ENCODE results near the gene CDCA7. TPM values are rescaled to one million over a fixed set of nuclear protein-coding genes. Genes with fewer than 3 reads are reported as not detected.

CDCA7 gene
- total and polyA plus RNA-seq, 3 donors from 2014 or later: 10.8 to 14.6 (median 10.8) TPM

DNA sequence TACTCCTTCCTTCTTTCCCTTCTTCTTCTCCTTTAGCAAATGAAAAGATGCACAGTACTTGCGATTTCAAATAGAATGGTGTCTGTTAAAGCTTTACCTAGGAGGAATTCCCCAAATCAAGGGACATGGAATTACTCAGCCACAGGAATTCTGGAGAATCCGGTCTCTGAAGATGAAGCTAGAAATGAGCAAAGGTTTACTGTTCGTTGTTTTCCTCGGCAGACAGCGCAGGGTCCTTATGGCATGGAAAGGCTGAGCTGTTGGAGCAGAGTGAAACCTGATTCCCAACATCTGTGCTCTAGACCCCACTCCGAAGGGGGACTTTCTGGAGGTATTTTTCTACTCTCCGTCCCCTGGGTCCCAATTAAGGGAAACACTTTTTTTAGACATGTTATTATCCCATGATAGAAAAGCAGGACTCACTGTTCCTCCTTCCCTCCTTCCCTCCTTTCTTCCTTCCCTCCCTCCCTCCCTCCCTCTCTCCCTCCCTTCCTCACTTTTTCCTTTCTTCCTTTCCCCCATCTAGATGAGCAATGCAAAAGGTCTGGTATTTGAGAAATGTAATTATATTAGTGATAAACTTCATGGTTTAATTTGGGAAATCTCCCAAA, 47.1 kb downstream of the CDCA7 start:
- Histone ChIP-seq H3K36me3 (ENCODE audit: low read depth, missing control alignments) (no peaks in the 10 kb centered on the region), H3K4me1 (no peaks in the 10 kb centered on the region), H3K27me3 (no peaks in the 10 kb centered on the region), H3K9me3 (no peaks in the 10 kb centered on the region), H3K27ac (peak overlapping the region in 1 of 2 donors; percentile 72), H3K4me3 (peak overlapping the region in 1 of 2 donors; percentile 6)
- TF ChIP-seq POLR2A (IDR thresholded peaks at IDR 0.05) (no peak), CTCF (IDR thresholded peaks at IDR 0.05) (no peak)
- intact Hi-C loops (cut with DNase I; ENCODE audit: low total_unique reads): no loop called here
- WGBS, 2 donors: 3% methylated on average over 7 of the region's 7 CpGs
- DNase-seq: no peak

GRCh38 chr2:173402405-173402974, 47.8 kb downstream of the CDCA7 start:
- Histone ChIP-seq H3K4me3 (peak overlapping the region in 1 of 2 donors; percentile 6), H3K27ac (peak overlapping the region in 1 of 2 donors; percentile 72), H3K27me3 (no peaks in the 10 kb centered on the region), H3K9me3 (no peaks in the 10 kb centered on the region), H3K36me3 (ENCODE audit: low read depth, missing control alignments) (no peaks in the 10 kb centered on the region), H3K4me1 (no peaks in the 10 kb centered on the region)
- TF ChIP-seq POLR2A (IDR thresholded peaks at IDR 0.05) (no peak), CTCF (IDR thresholded peaks at IDR 0.05) (peak; percentile 81 to 85 (median 81))
- DNase-seq: peak; percentile 89
- WGBS, 2 donors: 2 to 6% methylated on average over 21 of the region's 21 CpGs
- intact Hi-C loops (cut with DNase I; ENCODE audit: low total_unique reads): no loop called here

DNA sequence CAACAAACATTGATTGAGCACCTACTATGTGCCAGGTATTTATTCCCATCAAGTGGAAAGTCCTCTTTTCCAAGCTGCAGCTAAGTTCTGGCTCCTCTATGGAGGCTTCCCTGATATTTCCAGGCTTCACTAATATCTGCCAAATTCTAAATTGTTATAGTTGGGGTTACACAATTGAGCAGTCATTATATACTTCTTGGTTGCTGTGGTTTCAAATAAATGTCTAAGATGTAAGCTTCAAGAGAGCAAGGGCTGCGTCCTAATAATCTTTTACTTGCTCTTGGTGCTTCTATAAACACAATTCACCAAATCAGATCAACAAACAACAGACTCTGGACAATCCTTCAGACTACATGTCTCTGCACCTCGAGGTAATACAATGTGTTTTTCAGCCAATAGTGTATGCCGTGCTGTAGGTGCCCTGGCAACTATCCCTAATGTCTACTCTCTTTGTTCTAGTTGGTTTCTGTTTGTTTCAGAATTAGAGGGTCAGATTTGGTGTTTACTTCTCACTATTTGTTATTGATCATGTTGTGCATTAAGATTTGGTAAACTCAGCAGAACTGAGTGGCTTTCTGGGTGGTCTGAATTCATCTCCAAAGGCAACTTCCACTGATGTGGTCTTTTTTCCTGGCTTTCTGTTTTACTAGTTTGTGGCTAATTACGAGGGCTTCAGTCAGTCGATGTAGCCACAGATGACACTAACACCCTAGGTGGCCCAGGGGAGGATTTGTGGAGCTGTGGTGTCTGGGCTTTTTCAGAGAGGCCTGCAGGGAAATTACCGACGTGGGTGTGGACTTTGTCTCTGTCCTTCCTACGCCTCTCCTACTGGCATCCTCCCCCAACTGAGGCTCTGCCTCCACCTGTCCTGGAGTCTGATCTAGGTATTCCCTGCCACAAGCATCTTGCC, 50.4 kb downstream of the CDCA7 start:
- no peak for TF ChIP-seq CTCF (IDR thresholded peaks at IDR 0.05)
- TF ChIP-seq POLR2A (IDR thresholded peaks at IDR 0.05): no peak
- Histone ChIP-seq H3K4me3 (no peak overlapping the region), H3K9me3 (no peaks in the 10 kb centered on the region), H3K36me3 (ENCODE audit: low read depth, missing control alignments) (no peaks in the 10 kb centered on the region), H3K27me3 (no peaks in the 10 kb centered on the region), H3K27ac (no peak overlapping the region), H3K4me1 (no peaks in the 10 kb centered on the region)
- intact Hi-C loops (cut with DNase I; ENCODE audit: low total_unique reads): no loop called here
- WGBS, 2 donors: 64 to 68% methylated on average over 8 of the region's 8 CpGs
- no peak for DNase-seq

DNA sequence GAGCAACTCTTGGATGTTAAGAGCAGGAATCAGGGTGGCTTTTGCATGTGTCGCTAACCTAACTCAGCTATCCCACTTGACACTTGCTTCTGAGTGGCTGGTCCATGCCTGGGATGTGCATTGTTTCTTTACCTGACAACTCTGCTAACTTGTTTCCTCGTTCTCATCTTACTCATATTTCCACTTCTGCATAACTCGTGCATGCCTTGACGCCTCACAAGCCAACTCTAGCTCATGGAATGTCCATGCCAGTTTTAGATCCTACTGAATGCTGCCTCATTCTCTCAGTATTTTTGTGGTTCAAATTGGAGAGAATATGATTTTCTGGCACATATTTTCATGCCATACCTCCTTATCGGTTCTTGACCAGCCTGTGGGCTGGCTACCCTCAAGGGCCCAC, 52.5 kb downstream of the CDCA7 start:
- intact Hi-C loops (cut with DNase I; ENCODE audit: low total_unique reads): no loop called here
- no peaks in the 10 kb centered on the region for H3K4me1 ChIP-seq
- no peak overlapping the region for H3K4me3 ChIP-seq
- H3K27me3 ChIP-seq: no peaks in the 10 kb centered on the region
- no peak for DNase-seq
- TF ChIP-seq POLR2A (IDR thresholded peaks at IDR 0.05) (no peak), CTCF (IDR thresholded peaks at IDR 0.05) (no peak)
- no peaks in the 10 kb centered on the region for H3K9me3 ChIP-seq
- no peaks in the 10 kb centered on the region for H3K36me3 ChIP-seq (ENCODE audit: low read depth, missing control alignments)
- 92 to 97% methylated on average over 5 of the region's 5 CpGs for WGBS, 2 donors
- H3K27ac ChIP-seq: no peak overlapping the region

Measured in testis (tissue), 3 donors.